Naive B cell (primary cell): ENCODE measurements around the gene BBS9. TPM values are rescaled to one million over a fixed set of nuclear protein-coding genes. Genes with fewer than 3 reads are reported as not detected.

Experiments
- ATAC-seq, 2 donors: fragments of 150-1000 bp; cut with Tn5 transposase; 2 replicates each; pipeline ENCODE4 v1.10.0; 2021; ENCODE audit warnings: low read depth in 2 of 2, mild to moderate bottlenecking in 2 of 2, moderate library complexity in 2 of 2
- DNase-seq: peaks from one replicate; pipeline ENCODE4 v3.0.0; 2022
- H3K27ac Mint-ChIP-seq, 6 donors: one replicate each; pipeline ENCODE4 v1.8.0; 2020 to 2022; ENCODE audit warnings: mild to moderate bottlenecking in 6 of 6, mixed read lengths in 6 of 6, moderate library complexity in 5 of 6, inconsistent platforms in 2 of 6
- H3K27me3 Mint-ChIP-seq, 3 donors: one replicate each; pipeline ENCODE4 v1.8.0; 2021 to 2022; ENCODE audit warnings: mixed read lengths in 3 of 3, mild to moderate bottlenecking in 1 of 3
- H3K36me3 Mint-ChIP-seq, 2 donors: one replicate each; pipeline ENCODE4 v1.8.0; 2020 to 2022; ENCODE audit warnings: mixed read lengths in 2 of 2, inconsistent platforms in 1 of 2, mild to moderate bottlenecking in 1 of 2
- H3K4me1 Mint-ChIP-seq, 3 donors: one replicate each; pipeline ENCODE4 v1.8.0; 2020 to 2022; ENCODE audit warnings: mixed read lengths in 3 of 3, inconsistent platforms in 1 of 3, mild to moderate bottlenecking in 1 of 3, moderate library complexity in 1 of 3
- H3K4me3 Mint-ChIP-seq, 8 donors: one replicate each; pipeline ENCODE4 v1.8.0; 2020 to 2022; ENCODE audit warnings: mild to moderate bottlenecking in 8 of 8, mixed read lengths in 8 of 8, moderate library complexity in 8 of 8, inconsistent platforms in 2 of 8
- H3K9me3 Mint-ChIP-seq, 7 donors: one replicate each; pipeline ENCODE4 v1.8.0; 2020 to 2022; ENCODE audit warnings: mixed read lengths in 7 of 7, mild to moderate bottlenecking in 5 of 7, inconsistent platforms in 2 of 7, moderate library complexity in 1 of 7
- polyA plus RNA-seq, 6 donors: library from polyadenylated mRNA; unstranded; fragments of 300-500 nt; fragmentation: Illumina TruSeq; gene quantifications; one replicate each; pipeline ENCODE4 v1.2.3, GENCODE V29; 2021; ENCODE audit warnings: low read depth in 6 of 6

BBS9 gene
- polyA plus RNA-seq, 6 donors from 2014 or later, result 10.9 to 17.0 (median 13.0) TPM

DNA sequence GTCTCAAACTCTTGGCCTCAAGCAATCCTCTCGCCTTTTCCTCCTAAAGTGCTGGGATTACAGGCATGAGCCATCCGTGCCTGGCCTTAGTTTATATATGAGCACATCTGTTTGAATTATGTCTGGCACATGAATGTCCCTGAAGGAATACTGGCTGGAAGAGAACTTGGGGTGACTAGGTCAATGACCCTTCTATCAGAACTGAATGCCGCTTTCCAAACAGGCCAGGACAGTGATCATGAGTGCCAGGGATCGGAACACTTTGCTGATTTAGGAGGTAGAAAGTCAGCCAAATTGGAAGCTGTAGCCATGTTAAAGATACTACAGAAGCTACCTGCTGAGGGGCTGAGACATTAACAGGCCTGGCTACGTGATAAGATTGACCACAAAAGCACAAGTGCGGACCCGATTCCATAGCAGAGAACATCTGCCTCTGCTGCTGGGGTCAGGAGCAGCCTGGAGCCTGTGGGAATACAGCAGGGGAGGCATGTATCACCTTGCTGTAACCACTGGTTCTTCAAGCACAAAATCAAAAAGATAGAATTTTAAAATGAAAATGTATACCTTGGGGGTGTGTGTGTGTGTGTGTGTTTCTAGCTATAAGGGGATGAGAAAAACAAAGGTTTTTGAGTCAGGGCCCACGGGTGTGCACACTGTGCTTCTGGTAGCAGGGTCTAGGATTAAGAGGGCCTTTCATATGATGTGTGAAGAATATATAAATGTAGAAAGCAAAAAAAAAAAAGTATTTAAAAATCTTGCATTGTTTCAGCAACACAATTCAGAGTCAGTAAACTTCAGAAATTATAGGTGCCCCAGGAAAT, 293.7 kb downstream of the BBS9 start:
- peak in 1 of 2 donors; percentile 33 for ATAC-seq
- Mint-ChIP-seq H3K4me3 (peak overlapping the region in 1 of 8 donors; percentile 6), H3K9me3 (no peaks in the 10 kb centered on the region), H3K36me3 (no peaks in the 10 kb centered on the region), H3K27ac (peak overlapping the region in 5 of 6 donors; percentile 19 to 90 (median 80)), H3K27me3 (no peaks in the 10 kb centered on the region), H3K4me1 (peaks cover 8 to 18% (median 15%) of the 10 kb centered on the region in 3 donors)
- DNase-seq, result no peak

DNA sequence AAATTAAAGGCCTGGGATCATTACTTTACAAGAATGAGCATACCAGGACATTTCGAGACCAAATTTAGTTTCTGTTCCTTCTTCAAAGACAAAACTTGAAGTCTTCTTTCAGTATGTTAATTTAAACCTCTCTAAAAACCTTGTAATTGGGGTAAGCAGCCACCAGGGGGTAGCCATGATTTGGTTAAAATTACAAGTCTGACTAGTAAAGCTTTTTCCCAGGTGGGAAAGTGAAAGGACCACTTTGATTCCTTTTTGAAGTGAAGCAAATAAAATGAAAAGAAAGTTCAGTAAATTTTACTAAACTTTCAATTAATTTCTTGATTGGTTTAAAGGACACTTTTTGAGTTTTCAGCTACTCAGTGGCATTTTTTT, 294.3 kb downstream of the BBS9 start:
- DNase-seq (peak; percentile 7), ATAC-seq (peak; percentile 46 to 65)
- Mint-ChIP-seq H3K4me3 (no peak overlapping the region), H3K27me3 (no peaks in the 10 kb centered on the region), H3K4me1 (peaks cover 8 to 18% (median 15%) of the 10 kb centered on the region in 3 donors), H3K36me3 (no peaks in the 10 kb centered on the region), H3K9me3 (no peaks in the 10 kb centered on the region), H3K27ac (peak overlapping the region in 3 of 6 donors; percentile 29 to 80 (median 69))

DNA sequence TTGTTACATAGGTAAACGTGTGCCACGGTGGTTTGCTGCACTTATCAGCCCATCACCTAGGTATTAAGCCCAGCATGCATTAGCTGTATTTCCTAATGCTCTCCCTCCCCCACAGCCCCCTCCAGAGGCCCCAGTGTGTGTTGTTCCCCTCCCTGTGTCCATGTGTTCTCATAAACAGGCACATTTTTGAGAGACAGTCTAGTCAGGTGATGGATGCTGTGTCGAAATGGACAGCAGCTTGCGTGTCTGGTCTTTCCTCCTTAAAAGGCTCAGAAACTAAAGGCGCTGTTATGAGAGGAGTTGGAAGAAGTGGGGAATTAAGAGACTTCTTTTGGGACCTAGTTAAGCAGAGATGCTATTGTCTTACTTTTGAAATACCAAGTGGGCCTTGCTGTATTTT, 296.0 kb downstream of the BBS9 start:
- Mint-ChIP-seq H3K4me3 (peak overlapping the region in 1 of 8 donors; percentile 24), H3K4me1 (peaks cover 8 to 18% (median 15%) of the 10 kb centered on the region in 3 donors), H3K27ac (peak overlapping the region in 1 of 6 donors; percentile 31), H3K9me3 (no peaks in the 10 kb centered on the region), H3K27me3 (no peaks in the 10 kb centered on the region), H3K36me3 (no peaks in the 10 kb centered on the region)
- DNase-seq, result no peak
- no peak for ATAC-seq

DNA sequence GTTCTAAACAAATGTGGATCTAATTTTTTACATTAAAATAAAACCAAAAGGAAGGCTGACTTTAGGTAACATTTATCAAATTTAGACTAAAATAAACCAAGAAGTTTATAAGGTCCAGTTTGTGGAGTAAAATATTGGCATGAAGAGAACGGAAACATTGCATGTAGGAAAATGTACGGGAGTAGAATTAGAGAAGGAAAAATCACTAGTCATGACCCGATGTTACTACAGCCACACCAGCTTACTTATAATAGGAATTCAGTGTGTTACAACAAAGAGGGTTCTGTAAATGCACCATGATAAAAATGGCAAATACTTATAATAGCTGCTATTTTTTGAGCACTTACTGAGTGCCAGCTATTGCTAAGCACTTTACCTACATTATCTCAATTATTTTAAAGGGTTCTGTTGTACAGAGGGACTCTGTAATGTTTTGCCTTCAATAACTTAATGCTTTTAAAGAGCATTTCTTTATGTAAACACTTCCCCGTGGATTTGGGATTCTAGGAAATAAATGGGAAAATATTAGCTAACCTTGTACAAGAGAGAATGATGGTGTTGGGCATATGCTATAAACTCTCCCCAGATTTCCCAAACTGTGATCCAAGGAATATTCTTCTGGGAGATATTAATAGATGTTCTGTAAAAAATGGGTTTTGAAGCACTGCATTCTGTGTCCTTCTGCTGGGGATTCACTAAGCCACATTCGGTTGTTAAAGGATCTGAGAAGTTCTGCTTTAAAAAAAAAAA, 296.7 kb downstream of the BBS9 start:
- H3K4me3 Mint-ChIP-seq, result no peak overlapping the region
- DNase-seq, result no peak
- no peaks in the 10 kb centered on the region for H3K36me3 Mint-ChIP-seq
- H3K27me3 Mint-ChIP-seq, result no peaks in the 10 kb centered on the region
- ATAC-seq, result no peak
- H3K9me3 Mint-ChIP-seq, result no peaks in the 10 kb centered on the region
- H3K27ac Mint-ChIP-seq, result no peak overlapping the region
- peaks cover 8 to 18% (median 15%) of the 10 kb centered on the region in 3 donors for H3K4me1 Mint-ChIP-seq

DNA sequence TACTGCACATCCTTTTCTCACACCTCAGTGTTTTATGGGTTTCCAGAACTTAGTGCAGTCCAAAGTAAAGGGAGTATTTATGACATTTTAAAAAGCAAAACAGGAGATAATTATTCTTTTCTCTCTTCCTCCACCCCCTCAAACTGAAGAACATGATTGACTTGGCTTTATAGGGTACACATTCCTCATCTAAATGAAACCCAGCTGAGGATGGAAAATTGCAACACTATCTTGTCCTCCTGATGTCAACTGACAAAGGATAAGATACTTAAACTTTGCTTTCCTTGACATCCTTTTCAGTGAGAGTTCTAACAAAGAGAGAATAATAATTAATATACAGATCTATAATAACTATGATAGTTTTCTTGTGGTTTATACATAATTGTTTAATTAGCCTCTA, 299.1 kb downstream of the BBS9 start:
- no peak for ATAC-seq
- no peaks in the 10 kb centered on the region for H3K9me3 Mint-ChIP-seq
- H3K4me1 Mint-ChIP-seq, result peaks cover under 1 to 11% (median 9%) of the 10 kb centered on the region in 3 donors
- H3K4me3 Mint-ChIP-seq, result no peak overlapping the region
- H3K27ac Mint-ChIP-seq, result peak overlapping the region in 1 of 6 donors; percentile 21
- DNase-seq, result no peak
- no peaks in the 10 kb centered on the region for H3K36me3 Mint-ChIP-seq
- no peaks in the 10 kb centered on the region for H3K27me3 Mint-ChIP-seq

DNA sequence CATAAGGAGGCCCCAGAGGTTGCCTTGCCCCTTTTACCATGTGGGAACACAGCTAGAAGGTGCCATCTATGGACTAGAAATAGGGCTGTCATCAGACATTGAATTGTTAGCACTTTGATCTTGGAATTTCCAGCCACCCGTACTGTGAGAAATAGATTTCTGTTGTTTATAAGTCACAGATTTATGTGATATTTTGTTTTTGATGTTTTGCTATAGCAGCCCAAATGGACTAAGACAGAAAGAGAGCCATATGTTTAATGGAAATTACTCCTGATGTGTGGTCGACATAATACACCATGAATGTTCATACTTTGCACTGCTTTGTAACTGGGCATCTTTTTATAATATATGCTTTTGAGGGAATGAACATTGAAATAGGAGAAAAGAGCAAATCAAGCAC, 302.2 kb downstream of the BBS9 start:
- Mint-ChIP-seq H3K4me3 (no peak overlapping the region), H3K4me1 (peaks cover 0 to 9% (median 0%) of the 10 kb centered on the region in 3 donors), H3K27ac (no peak overlapping the region), H3K36me3 (no peaks in the 10 kb centered on the region), H3K27me3 (no peaks in the 10 kb centered on the region), H3K9me3 (no peaks in the 10 kb centered on the region)
- no peak for DNase-seq
- ATAC-seq, result no peak

DNA sequence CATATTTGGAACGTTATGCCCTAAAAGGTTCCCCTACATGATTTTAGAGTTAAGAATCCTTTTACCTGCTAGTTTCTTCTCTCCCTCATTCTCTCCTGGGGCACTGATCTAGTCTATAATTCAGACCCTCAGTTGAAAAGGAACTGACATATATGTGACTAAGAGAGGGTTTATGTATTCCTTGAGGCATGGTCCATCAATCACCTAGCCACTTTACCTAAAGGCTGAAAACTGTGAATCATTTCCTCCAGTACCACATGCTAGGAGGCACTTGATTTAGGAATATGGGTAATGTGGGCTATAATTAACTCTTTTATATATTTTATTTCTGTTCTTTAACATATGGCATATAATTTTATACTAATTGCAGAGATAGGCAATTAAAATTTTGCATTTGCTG, 303.5 kb downstream of the BBS9 start:
- ATAC-seq, result no peak
- no peaks in the 10 kb centered on the region for H3K36me3 Mint-ChIP-seq
- peaks cover 0 to 1% (median 0%) of the 10 kb centered on the region in 3 donors for H3K4me1 Mint-ChIP-seq
- DNase-seq, result no peak
- no peak overlapping the region for H3K27ac Mint-ChIP-seq
- no peaks in the 10 kb centered on the region for H3K9me3 Mint-ChIP-seq
- H3K4me3 Mint-ChIP-seq, result no peak overlapping the region
- no peaks in the 10 kb centered on the region for H3K27me3 Mint-ChIP-seq

DNA sequence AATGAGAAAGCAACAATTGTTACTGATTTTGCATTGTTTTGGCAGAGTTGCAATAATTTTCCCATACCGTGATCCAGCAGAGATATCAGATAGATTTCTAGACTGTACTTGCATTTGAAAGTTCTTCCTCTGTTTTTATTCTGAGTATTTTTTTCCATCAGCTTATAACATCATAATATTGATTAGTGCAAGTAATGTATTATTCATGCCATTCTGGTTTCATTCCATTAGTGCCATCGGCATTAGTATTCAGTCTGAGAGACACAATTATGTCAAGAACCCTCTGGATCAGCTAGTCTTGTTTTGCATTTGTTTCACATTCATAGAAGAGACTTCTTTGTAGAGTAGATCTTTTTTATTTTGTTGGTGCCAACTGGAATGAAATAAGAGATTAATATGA, 304.0 kb downstream of the BBS9 start:
- Mint-ChIP-seq H3K27me3 (no peaks in the 10 kb centered on the region), H3K4me3 (no peak overlapping the region), H3K4me1 (no peaks in the 10 kb centered on the region), H3K27ac (no peak overlapping the region), H3K36me3 (no peaks in the 10 kb centered on the region), H3K9me3 (no peaks in the 10 kb centered on the region)
- no peak for ATAC-seq
- DNase-seq, result no peak

DNA sequence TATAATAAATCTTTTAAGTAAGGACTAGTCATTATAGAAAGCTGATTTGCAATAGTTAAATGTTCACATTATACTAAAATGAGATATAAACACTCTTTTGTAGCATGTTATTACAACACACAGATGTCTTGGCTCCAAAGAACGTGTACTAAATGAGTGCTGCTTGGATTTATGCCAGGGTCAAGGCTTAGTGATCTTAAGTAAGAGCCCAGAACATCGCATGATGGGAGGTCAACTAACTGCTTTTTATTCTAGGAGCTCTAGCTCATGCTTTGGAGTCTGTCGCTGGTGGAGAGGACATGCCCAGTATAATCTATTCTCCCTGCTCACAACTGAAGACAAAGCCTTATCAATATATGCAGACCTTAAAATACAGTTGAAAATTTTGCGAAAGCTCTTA, 315.1 kb downstream of the BBS9 start:
- no peak overlapping the region for H3K27ac Mint-ChIP-seq
- DNase-seq, result no peak
- H3K4me1 Mint-ChIP-seq, result peaks cover 2 to 5% (median 3%) of the 10 kb centered on the region in 3 donors
- H3K36me3 Mint-ChIP-seq, result peaks cover under 1 to 6% of the 10 kb centered on the region in 2 donors
- ATAC-seq, result no peak
- peaks cover 0 to 2% (median 0%) of the 10 kb centered on the region in 7 donors for H3K9me3 Mint-ChIP-seq
- no peak overlapping the region for H3K4me3 Mint-ChIP-seq
- no peaks in the 10 kb centered on the region for H3K27me3 Mint-ChIP-seq

DNA sequence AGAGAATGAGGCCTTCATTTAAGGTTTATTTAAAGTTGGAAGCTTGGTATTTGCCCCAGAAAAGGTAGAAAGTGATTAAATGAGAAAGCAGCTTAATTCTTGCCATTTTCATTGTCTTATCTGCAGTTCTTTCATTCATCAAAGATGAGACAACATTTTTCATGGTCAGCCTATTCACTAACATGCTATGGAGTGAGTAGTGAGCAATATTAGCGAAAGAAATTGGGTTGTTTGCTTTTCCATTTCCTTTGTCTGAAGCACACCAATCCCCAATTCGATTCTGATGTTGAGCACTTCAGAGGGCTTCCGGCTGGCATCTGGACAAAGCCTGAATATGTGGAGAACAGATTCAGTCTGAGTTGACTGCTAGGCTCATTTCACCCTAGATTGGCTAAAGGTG, 317.2 kb downstream of the BBS9 start:
- peaks cover 0 to 7% (median 2%) of the 10 kb centered on the region in 7 donors for H3K9me3 Mint-ChIP-seq
- peaks cover 6 to 8% of the 10 kb centered on the region in 2 donors for H3K36me3 Mint-ChIP-seq
- no peak for ATAC-seq
- no peak overlapping the region for H3K27ac Mint-ChIP-seq
- H3K4me1 Mint-ChIP-seq, result peaks cover 0 to 11% (median 3%) of the 10 kb centered on the region in 3 donors
- H3K27me3 Mint-ChIP-seq, result no peaks in the 10 kb centered on the region
- DNase-seq, result no peak
- no peak overlapping the region for H3K4me3 Mint-ChIP-seq

DNA sequence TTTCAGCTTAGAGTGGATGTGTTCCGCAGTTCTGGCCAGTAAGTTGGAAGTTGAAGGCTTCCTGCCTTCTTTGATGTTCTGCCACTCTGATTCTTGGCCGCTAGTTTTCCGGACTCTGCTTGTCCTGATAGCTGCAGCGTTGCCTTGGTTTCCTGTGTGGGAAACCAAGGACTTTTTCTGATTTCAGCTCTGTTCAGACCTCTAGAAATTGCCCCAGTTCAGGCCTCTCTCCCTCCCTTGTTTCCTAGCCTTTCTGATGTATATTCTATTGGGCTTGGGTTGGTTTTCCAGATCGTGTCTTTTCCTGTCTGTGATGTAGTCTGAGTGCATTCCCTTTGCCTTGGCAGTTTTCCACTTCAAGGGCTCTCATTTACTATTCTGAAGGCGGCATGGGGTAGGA, 318.7 kb downstream of the BBS9 start:
- H3K27ac Mint-ChIP-seq, result no peak overlapping the region
- DNase-seq, result no peak

DNA sequence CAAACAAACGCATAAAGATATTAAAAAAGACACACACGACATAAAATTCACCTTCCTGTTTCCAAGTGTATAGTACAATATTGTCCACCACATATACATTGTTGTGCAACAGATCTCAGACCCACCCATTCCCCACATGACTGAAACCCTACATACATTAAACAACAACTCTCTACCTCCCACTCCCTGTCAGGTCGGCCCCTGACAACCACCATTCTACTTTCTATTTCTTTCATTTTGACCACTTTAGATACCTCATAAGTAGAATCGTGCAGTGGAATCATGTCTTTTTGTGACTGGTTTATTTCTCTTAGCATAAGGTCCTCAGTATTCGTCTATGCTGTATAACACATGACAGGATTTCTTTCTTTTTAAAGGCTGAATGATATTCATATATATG, 320.5 kb downstream of the BBS9 start:
- no peak overlapping the region for H3K27ac Mint-ChIP-seq
- ATAC-seq (no peak), DNase-seq (no peak)
- no peak overlapping the region for H3K4me3 Mint-ChIP-seq
- H3K4me1 Mint-ChIP-seq, result peaks cover 0 to 11% (median 3%) of the 10 kb centered on the region in 3 donors
- peaks cover 1 to 8% of the 10 kb centered on the region in 2 donors for H3K36me3 Mint-ChIP-seq
- no peaks in the 10 kb centered on the region for H3K27me3 Mint-ChIP-seq
- peaks cover 0 to 7% (median 2%) of the 10 kb centered on the region in 7 donors for H3K9me3 Mint-ChIP-seq

More for the DNA sequence above, 318.7 kb downstream of the BBS9 start:
- Mint-ChIP-seq H3K36me3 (peaks cover 6 to 8% of the 10 kb centered on the region in 2 donors), H3K27me3 (no peaks in the 10 kb centered on the region), H3K4me3 (no peak overlapping the region), H3K9me3 (peaks cover 0 to 7% (median 2%) of the 10 kb centered on the region in 7 donors), H3K4me1 (peaks cover 0 to 11% (median 3%) of the 10 kb centered on the region in 3 donors)
- no peak for ATAC-seq

DNA sequence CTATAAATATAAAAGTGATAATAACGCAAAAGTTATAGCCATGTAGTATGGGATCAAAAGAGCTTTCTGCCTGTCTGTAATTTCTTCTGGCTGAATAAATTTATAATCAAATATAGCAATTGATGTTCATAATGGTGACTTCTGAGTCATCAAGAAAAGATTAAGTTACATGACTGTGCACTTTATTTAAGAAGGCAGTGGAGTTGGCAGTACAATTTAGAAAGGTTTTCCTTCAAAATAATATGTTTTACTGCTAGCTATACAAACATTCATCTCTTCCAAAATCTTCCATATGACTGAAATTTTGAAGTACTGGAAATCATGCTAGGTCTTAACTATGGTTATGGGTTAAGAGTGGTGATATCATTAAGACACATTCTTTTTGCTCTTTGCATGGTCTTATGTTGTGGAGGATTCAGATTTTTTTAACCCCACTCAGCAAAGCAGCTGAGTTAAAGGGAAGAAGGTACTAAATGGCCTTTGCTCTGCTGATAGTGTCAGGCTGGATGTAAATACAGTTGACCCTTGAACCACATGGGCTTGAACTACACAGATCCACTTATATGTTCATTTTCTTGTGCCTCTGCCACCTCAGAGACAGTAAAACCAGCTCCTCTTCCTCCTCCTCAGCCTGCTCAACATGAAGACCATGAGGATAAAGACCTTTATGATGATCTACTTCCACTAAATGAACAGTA, 323.6 kb downstream of the BBS9 start:
- no peak overlapping the region for H3K4me3 Mint-ChIP-seq
- peaks cover 0 to 8% of the 10 kb centered on the region in 2 donors for H3K36me3 Mint-ChIP-seq
- no peak overlapping the region for H3K27ac Mint-ChIP-seq
- ATAC-seq, result no peak
- peaks cover 0 to 7% (median 2%) of the 10 kb centered on the region in 7 donors for H3K9me3 Mint-ChIP-seq
- no peaks in the 10 kb centered on the region for H3K27me3 Mint-ChIP-seq
- no peak for DNase-seq
- H3K4me1 Mint-ChIP-seq, result peaks cover 0 to 11% (median 3%) of the 10 kb centered on the region in 3 donors
